DMS79 (cell line): ENCODE measurements around the gene CAMK1D.

ENCODE experiments used
- DNase-seq: peaks from one replicate; lab custom pipeline; 2025; lab: John Stamatoyannopoulos, UW

The CAMK1D gene

GRCh38 chr10:12500381-12501303 lies 151.3 kb downstream of the CAMK1D start:
- DNase-seq = peak; percentile 55

GRCh38 chr10:12501324-12501723 lies 152.0 kb downstream of the CAMK1D start:
- DNase-seq = no peak

- no peak for DNase-seq
These were observed 152.6 kb downstream of the CAMK1D start for GRCh38 chr10:12501841-12502525.

- no peak for DNase-seq
These were observed 153.4 kb downstream of the CAMK1D start for GRCh38 chr10:12502526-12503274.

GRCh38 chr10:12503311-12503710 lies 154.0 kb downstream of the CAMK1D start:
- DNase-seq = peak; percentile 83

- no peak for DNase-seq
These were observed 154.8 kb downstream of the CAMK1D start for GRCh38 chr10:12504176-12504575.

GRCh38 chr10:12504628-12505027 lies 155.3 kb downstream of the CAMK1D start:
- no peak for DNase-seq

GRCh38 chr10:12505683-12506082 lies 156.3 kb downstream of the CAMK1D start:
- no peak for DNase-seq

- no peak for DNase-seq
These were observed 158.0 kb downstream of the CAMK1D start for GRCh38 chr10:12507165-12507850.

GRCh38 chr10:12508165-12508564 lies 158.8 kb downstream of the CAMK1D start:
- no peak for DNase-seq

- DNase-seq = no peak
These were observed 159.9 kb downstream of the CAMK1D start for GRCh38 chr10:12509016-12509793.

- no peak for DNase-seq
These were observed 160.4 kb downstream of the CAMK1D start for GRCh38 chr10:12509794-12510100.

- no peak for DNase-seq
These were observed 161.2 kb downstream of the CAMK1D start for GRCh38 chr10:12510501-12510941.

- no peak for DNase-seq
These were observed 161.6 kb downstream of the CAMK1D start for GRCh38 chr10:12510984-12511383.

GRCh38 chr10:12511651-12512050 lies 162.3 kb downstream of the CAMK1D start:
- DNase-seq = no peak

- peak; percentile 74 for DNase-seq
These were observed 163.1 kb downstream of the CAMK1D start for GRCh38 chr10:12512332-12513002.

GRCh38 chr10:12513003-12513365 lies 163.6 kb downstream of the CAMK1D start:
- DNase-seq = peak; percentile 75

- peak; percentile 64 for DNase-seq
These were observed 164.7 kb downstream of the CAMK1D start for GRCh38 chr10:12513775-12514673.

GRCh38 chr10:12518024-12518423 lies 168.7 kb downstream of the CAMK1D start:
- DNase-seq = no peak

- no peak for DNase-seq
These were observed 172.1 kb downstream of the CAMK1D start for GRCh38 chr10:12521423-12521822.
